Lung (tissue), 16 donors: ENCODE measurements around the gene GDE1. TPM values are rescaled to one million over a fixed set of nuclear protein-coding genes. Genes with fewer than 3 reads are reported as not detected.

ENCODE experiments used
- ATAC-seq: fragments of 200-7000 bp; cut with Tn5 transposase; one replicate; pipeline ENCODE4 v1.9.1; 2020; ENCODE audit warnings: moderate number of reproducible peaks; ENCODE audit not compliant: insufficient read depth, low FRiP score
- DNase-seq, 3 donors: peaks; one replicate each; pipeline ENCODE4 v3.0.0-alpha.2; 2013 to 2017
- H3K27ac ChIP-seq, 2 donors: one replicate each; pipeline ENCODE4 v1.5.1; 2013; ENCODE audit warnings: mild to moderate bottlenecking in 2 of 2, moderate library complexity in 2 of 2, control low read depth in 1 of 2, inconsistent platforms in 1 of 2, low read depth in 1 of 2, low read length in 1 of 2
- H3K27me3 ChIP-seq, 3 donors: one replicate each; pipeline ENCODE4 v1.5.1; 2013; ENCODE audit warnings: low read length in 2 of 3; ENCODE audit not compliant: control insufficient read depth in 3 of 3, insufficient read depth in 3 of 3
- H3K36me3 ChIP-seq, 4 donors: one replicate each; pipeline ENCODE4 v1.5.1; 2013; ENCODE audit warnings: low read length in 4 of 4, mild to moderate bottlenecking in 1 of 4, moderate library complexity in 1 of 4; ENCODE audit not compliant: control insufficient read depth in 4 of 4, insufficient read depth in 4 of 4
- H3K4me1 ChIP-seq, 5 donors: one replicate each; pipeline ENCODE4 v1.5.1; 2013; ENCODE audit warnings: low read length in 5 of 5, mild to moderate bottlenecking in 2 of 5, moderate library complexity in 1 of 5; ENCODE audit not compliant: control insufficient read depth in 5 of 5, insufficient read depth in 5 of 5
- H3K4me3 ChIP-seq: one replicate; pipeline ENCODE4 v1.5.1; 2013; ENCODE audit warnings: mild to moderate bottlenecking, control low read depth, moderate library complexity
- H3K9ac ChIP-seq, 2 donors: one replicate each; pipeline ENCODE4 v1.5.1; 2013; ENCODE audit warnings: low read length in 2 of 2, control low read depth in 1 of 2; ENCODE audit not compliant: insufficient read depth in 1 of 2
- H3K9me3 ChIP-seq, 4 donors: one replicate each; pipeline ENCODE4 v1.5.1; 2013; ENCODE audit warnings: low read length in 3 of 4, mild to moderate bottlenecking in 1 of 4, moderate library complexity in 1 of 4; ENCODE audit not compliant: control insufficient read depth in 4 of 4, insufficient read depth in 3 of 4
- WGBS, 2 donors: extraction: QIAGEN DNeasy Blood & Tissue Kit; methylation state at CpG; one replicate each; pipeline ENCODE4 v1.1.7; 2013; 5-methylcytosine and 5-hydroxymethylcytosine counted together
- long read RNA-seq, 5 donors: transcript quantifications; one replicate each; lab custom pipeline, GENCODE V29; 2026
- polyA plus RNA-seq, 2 donors: library from polyadenylated mRNA; stranded (reverse); fragments of 200-250 nt; gene quantifications; one replicate each; pipeline ENCODE4 v1.2.1, GENCODE V29; 2013
- total RNA-seq, 2 donors: library from RNA; depleted of rRNA in 1 of 2; stranded (reverse); fragments of >200 nt in 1 of 2; gene quantifications; one replicate each; pipeline ENCODE4 v1.2.1, GENCODE V29; 2014 to 2021
- TF ChIP-seq, protein P1 (sequence below): IDR thresholded peaks from 2 replicates; pipeline ENCODE4 v1.5.1; 2012; ENCODE audit warnings: mild to moderate bottlenecking; ENCODE audit errors: control extremely low read depth, extremely low read depth
- donor health status: control.
- donor health status: control.
- donor health status: Bipolar disorder and iron deficiency.
- donor health status: healthy.
- donor health status: DM: yes; HTN: yes; CAD: no.

Gene GDE1, protein sequence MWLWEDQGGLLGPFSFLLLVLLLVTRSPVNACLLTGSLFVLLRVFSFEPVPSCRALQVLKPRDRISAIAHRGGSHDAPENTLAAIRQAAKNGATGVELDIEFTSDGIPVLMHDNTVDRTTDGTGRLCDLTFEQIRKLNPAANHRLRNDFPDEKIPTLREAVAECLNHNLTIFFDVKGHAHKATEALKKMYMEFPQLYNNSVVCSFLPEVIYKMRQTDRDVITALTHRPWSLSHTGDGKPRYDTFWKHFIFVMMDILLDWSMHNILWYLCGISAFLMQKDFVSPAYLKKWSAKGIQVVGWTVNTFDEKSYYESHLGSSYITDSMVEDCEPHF
- 10 to 100 TPM; 72.0 to 74.9 TPM for total RNA-seq
- 10 to 100 TPM; 38.7 to 50.8 TPM for polyA plus RNA-seq
- long read RNA-seq, donor 1, transcript GDE1-201 (6 exons, 2,958 nt): major isoform, 29 of 37 reads
- long read RNA-seq, donor 1, transcript GDE1-203 (6 exons, 2,238 nt): minor isoform, 5 of 37 reads
- long read RNA-seq, donor 1, partial matches to known transcripts: 0 of 37 reads
- long read RNA-seq, donor 1, other reads (novel, unspliced or antisense): 0 of 37 reads
- long read RNA-seq, donor 2, transcript GDE1-201 (6 exons, 2,958 nt): major isoform, 13 of 16 reads
- long read RNA-seq, donor 2, partial matches to known transcripts: 0 of 16 reads
- long read RNA-seq, donor 2, other reads (novel, unspliced or antisense): 0 of 16 reads
- long read RNA-seq, donor 3, transcript GDE1-201 (6 exons, 2,958 nt): major isoform, 14 of 16 reads
- long read RNA-seq, donor 3, partial matches to known transcripts: 0 of 16 reads
- long read RNA-seq, donor 3, other reads (novel, unspliced or antisense): 0 of 16 reads
- long read RNA-seq, donor 4, partial matches to known transcripts: 0 of 3 reads
- long read RNA-seq, donor 4, other reads (novel, unspliced or antisense): 0 of 3 reads
- long read RNA-seq, donor 5, transcript GDE1-201 (6 exons, 2,958 nt): major isoform, 29 of 33 reads
- long read RNA-seq, donor 5, partial matches to known transcripts: 0 of 33 reads
- long read RNA-seq, donor 5, other reads (novel, unspliced or antisense): 0 of 33 reads

DNA sequence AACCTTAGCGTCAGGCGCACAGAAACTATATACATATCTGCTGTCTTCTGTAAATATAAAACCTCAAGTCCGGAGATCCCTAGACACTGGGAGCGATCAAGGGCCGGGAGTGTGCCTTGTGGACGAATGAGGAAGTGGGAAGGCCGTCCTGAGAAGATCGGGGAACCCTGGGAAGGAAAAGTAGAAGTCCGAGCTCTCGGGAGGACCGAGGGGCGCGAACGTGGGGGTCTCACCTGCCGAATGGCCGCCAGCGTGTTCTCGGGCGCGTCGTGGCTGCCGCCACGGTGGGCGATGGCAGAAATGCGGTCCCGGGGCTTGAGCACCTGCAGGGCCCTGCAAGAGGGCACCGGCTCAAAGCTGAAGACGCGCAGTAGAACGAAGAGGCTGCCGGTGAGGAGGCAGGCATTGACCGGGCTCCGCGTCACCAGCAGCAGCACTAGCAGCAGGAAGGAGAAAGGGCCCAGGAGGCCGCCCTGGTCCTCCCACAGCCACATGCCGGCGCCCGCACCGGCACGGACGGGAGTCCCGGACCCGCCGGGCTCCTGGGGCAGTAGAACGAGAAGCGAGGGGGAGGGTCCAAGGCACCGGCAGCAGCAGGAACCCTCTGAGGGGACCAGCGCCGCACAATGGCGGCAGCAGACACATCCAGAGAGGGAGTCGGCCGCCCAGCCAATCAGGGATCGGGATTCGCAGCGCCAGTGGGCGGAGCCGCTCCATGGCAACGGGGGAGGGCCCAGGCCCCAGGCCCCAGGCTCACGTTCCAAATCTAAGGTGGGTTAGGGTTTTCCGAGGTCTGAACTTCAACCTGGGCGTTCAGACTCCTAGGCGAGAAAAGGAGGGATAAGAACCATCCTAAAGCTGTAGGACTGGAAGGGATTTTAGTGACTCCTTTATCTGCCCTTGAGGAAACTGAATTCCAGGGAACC, at the start of gene GDE1:
TSS of gene GDE1 (minus strand) at position 628 of the 926 bp plus-strand sequence. CDS start at position 494, 134 bp downstream.
- H3K27ac ChIP-seq: peak within 1 kb of the TSS; percentile 91 to 97
- peak within 1 kb of the TSS; percentile 75 for H3K4me3 ChIP-seq
- H3K27me3 ChIP-seq: no peaks in the 10 kb centered on the region
- H3K9me3 ChIP-seq: no peaks in the 10 kb centered on the region
- peaks cover 0 to 40% (median 14%) of the 10 kb centered on the region in 5 donors for H3K4me1 ChIP-seq
- peak; percentile 94 to 95 (median 94) for DNase-seq
- TF ChIP-seq, protein P1, sequence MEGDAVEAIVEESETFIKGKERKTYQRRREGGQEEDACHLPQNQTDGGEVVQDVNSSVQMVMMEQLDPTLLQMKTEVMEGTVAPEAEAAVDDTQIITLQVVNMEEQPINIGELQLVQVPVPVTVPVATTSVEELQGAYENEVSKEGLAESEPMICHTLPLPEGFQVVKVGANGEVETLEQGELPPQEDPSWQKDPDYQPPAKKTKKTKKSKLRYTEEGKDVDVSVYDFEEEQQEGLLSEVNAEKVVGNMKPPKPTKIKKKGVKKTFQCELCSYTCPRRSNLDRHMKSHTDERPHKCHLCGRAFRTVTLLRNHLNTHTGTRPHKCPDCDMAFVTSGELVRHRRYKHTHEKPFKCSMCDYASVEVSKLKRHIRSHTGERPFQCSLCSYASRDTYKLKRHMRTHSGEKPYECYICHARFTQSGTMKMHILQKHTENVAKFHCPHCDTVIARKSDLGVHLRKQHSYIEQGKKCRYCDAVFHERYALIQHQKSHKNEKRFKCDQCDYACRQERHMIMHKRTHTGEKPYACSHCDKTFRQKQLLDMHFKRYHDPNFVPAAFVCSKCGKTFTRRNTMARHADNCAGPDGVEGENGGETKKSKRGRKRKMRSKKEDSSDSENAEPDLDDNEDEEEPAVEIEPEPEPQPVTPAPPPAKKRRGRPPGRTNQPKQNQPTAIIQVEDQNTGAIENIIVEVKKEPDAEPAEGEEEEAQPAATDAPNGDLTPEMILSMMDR: peak; percentile 32
- peak within 1 kb of the TSS; percentile 76 to 78 for H3K9ac ChIP-seq
- peaks cover 0 to 3% (median 2%) of the 10 kb centered on the region in 4 donors for H3K36me3 ChIP-seq
- ATAC-seq: peak; percentile 85
- 0 to 1% methylated on average over 51 to 62 of the region's 62 CpGs for WGBS, 2 donors

DNA sequence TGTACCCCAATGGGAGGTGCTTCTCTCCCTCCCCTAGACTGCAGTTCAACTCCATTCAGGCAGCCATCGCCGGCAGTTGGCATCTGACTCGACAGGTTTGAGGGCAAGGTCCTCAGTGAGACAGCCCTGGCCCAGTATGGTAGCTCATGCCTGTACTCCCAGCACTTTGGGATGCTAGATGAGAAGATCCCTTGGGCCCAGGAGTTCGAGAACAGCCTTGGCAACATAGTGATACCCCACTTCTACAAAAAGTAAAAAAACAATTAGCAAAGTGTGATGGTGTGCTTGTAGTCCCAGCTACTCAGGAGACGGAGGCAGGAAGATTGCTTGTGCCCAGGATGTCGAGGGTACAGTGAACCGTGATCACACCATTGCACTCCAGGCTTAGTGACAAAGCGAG, 45.7 kb upstream of the GDE1 start:
- Histone ChIP-seq H3K4me1 (no peaks in the 10 kb centered on the region), H3K36me3 (peaks cover 10 to 39% (median 21%) of the 10 kb centered on the region in 4 donors), H3K4me3 (no peak overlapping the region), H3K9ac (no peak overlapping the region), H3K9me3 (peaks cover 0 to 6% (median 1%) of the 10 kb centered on the region in 4 donors), H3K27ac (no peak overlapping the region), H3K27me3 (no peaks in the 10 kb centered on the region)
- DNase-seq: no peak
- TF ChIP-seq, protein P1: no peak
- 94 to 97% methylated on average over 8 of the region's 8 CpGs for WGBS, 2 donors
- ATAC-seq: no peak

DNA sequence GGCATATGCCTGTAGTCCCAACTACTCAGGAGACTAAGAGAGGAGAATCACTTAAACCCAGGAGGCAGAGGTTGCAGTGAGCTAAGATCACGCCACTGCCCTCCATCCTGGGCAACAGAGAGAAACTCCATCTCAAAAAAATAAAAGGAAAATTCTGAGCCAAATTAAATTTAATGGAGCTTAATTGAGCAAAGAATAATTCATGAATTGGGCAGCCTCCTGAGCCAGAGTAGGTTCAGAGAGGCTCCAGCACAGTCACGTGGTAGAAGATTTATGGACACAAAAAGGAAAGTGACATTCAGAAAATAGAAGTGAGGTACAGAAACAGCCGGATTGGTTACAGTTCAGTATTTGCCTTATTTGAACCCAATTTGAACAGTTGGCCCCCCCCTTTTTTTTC, 44.5 kb upstream of the GDE1 start:
- TF ChIP-seq, protein P1: no peak
- WGBS, 2 donors: 94 to 98% methylated on average over 3 of the region's 3 CpGs
- H3K36me3 ChIP-seq: peaks cover 10 to 37% (median 18%) of the 10 kb centered on the region in 4 donors

More for the DNA sequence above, 44.5 kb upstream of the GDE1 start:
- H3K27me3 ChIP-seq: no peaks in the 10 kb centered on the region
- H3K9me3 ChIP-seq: peaks cover 0 to 6% (median 1%) of the 10 kb centered on the region in 4 donors
- no peak overlapping the region for H3K9ac ChIP-seq
- no peak overlapping the region for H3K27ac ChIP-seq
- no peak for ATAC-seq
- no peak overlapping the region for H3K4me3 ChIP-seq
- no peaks in the 10 kb centered on the region for H3K4me1 ChIP-seq
- no peak for DNase-seq
